NCI-H128 (cell line): ENCODE data around the gene QRICH2.
"Not testable (repeated sequence)": the region's sequence is repeated elsewhere in the genome, so short reads cannot be mapped to it uniquely, and the experiment has no call there.

Experiments
- DNase-seq: peaks from one replicate; lab custom pipeline; 2025; ENCODE audit not compliant: unreplicated experiment; lab: John Stamatoyannopoulos, UW

Gene QRICH2

DNA sequence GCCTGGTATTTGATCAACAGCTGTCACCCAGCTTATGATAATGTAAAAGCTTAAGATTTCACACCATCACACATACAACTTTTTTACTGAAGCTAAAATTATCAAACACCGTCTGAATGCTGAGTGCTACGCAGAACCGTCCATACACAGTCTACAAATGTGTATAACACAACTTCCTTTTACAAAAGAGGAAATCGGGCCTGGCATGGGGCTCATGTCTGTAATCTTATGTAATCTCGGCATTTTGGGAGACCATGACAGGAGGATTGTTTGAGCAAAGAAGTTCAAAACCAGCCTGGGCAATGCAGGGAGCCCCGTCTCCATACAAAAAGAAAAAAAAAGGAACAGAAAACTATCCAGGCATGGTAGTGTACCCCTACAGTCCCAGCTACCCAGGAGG, 19.6 kb upstream of the QRICH2 start:
- no peak for DNase-seq

DNA sequence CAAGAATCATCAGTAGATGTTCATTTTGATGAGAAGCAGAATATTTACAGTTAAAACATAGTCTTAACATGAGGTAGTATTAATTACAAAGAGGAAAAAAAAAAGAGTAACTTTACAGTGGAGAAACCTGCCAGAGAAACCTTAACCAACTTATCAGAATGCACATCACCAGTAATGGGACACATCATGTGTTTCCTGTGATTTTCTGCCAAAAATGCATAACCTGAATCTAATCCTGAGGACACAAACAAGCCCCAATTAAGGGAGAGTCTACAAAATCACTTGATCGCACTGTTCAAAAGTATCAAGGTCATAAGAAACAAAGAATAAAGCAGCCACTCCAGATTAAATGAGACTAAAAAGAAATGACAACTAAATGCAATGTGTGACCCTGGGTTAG, 18.2 kb upstream of the QRICH2 start:
- DNase-seq = no peak

DNA sequence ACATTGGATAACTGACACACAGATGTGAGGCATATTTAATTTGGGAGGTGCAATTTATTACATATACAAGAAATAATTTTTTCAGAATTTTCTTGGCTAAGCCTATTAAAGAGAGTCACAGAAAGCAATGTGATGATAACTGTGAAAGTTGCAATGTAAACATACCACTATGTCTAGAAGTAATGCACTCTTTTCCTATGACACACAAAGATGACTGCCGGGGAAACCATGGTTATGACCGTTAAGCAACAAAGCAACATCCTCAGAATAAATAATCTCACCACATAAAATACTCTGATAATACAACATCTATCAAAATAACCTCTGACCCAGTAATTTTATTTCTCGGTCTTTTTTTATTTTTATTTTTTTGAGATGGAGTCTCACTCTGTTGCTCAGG, 10.5 kb upstream of the QRICH2 start:
- no peak for DNase-seq

DNA sequence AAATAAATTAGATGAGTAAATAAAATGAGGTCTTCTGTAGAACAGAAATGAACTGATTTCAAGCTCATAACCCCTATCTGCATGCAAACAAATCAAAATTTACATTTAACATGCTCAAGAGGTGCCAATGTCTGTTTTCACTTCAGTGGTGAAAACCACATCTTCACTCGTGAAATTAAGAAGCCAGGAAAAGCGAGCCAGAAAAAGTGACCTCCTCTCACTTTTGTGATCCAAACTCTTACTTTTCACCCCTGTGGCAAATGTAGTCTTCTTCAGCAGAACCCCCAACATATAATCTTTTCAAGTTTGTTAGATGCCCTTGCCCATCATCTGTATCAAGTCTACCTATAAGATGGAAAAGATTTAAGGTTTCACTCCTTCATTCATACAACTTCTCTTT, 9.5 kb upstream of the QRICH2 start:
- no peak for DNase-seq

DNA sequence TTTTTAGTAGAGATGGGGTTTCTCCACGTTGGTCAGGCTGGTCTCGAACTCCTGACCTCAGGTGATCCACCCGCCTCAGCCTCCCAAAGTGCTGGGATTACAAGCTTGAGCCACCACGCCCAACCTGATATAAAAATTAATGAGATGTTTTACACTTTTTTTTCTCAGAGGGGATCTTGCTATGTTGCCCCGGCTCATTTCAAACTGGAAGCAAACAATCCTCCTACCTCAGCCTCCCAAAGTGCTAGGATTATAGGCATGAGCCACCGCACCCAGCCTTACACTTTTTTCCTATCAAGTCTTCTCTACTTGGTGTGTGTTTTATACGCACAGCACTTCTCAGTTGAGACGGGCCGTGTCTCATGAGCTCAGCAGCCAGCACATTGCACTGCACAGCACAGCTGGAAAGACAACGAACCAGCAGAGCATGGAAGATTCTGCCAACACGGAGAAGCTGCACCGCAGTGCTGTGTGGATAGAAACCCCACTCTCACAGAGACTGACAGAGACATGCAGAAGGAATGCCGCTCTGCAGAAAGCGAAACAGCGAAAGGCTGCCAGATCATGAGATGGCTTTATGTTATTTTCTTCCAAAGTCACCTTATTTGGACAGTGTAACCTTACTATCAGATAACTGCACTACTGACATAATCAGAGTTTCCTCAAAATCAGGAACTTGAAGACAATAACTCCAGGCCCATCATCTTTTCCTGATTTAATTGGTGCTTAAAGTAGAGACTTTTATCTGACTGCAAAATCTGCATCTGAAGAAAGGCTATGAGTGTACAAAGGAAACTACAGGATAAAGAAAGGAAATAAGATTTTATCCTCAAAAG, 6.5 kb upstream of the QRICH2 start:
- DNase-seq = no peak

DNA sequence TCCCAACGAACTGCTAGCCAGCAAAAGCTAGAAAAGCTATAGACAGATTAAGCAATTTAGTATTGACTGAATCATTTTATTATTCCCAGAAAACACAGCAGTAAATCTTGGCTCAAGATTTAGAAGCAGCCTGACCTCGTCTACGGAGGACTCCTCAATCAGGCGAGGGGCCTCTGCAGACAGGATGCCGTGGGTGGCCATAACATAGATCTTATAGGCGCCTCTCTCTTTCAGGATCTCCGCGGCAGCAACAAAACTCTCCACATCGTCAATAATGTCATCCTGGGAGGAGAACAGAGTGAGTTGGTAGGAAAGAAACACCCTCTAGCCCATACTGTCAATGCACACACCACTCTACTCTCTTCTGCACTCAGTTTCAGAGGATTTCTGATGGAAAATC, 4.7 kb upstream of the QRICH2 start:
- no peak for DNase-seq

DNA sequence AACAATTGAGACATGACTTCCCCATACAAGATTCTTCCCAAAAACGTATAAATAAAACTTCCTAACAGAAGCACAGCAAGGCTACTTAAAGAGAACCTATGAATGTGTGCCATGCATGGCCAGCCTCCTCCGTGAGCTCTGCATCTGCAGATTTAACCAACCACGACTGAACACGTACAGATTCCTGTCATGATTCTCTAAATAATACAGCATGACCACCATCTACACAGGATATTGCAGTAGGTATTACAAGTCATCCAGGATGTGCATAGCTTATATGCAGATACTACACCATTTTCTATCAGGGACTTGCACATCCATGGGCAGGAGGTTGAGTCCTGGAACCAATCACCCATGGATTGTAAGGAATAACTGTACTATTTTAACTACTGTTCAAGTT, 1.4 kb upstream of the QRICH2 start:
- DNase-seq = no peak

DNA sequence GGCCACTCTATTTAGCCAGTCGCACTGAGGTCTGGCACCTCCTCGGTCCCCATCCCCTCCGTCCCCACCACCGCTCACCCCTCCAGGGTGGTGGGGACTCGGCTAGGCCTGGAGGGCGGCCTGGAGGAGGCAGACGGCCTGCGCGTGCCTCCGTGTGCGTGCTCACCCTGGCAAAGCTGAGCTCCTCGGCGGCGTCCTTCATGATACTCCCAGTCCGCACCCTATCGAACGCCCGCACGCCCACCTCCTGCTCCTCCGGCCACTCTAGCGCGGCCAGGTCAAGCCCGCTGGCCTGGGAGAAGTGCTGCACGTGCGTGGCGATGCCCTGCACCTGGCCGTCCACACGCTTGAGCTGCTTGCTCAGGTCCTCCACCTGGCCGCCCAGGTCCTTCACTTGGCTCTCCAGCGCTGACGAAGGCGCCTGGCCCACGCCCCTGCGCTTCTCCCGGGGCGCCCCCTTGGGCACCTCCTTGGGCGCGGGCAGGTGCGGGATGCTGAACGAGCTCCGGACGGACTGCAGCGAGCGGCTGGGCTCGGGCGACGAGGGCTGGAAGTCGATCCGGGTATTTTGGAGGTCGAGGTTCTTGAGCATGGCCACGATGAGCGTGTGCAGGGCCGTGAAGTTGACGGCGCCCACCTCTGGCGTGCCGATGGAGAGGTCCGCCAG, 644 bp downstream of the QRICH2 start:
- no peak for DNase-seq

DNA sequence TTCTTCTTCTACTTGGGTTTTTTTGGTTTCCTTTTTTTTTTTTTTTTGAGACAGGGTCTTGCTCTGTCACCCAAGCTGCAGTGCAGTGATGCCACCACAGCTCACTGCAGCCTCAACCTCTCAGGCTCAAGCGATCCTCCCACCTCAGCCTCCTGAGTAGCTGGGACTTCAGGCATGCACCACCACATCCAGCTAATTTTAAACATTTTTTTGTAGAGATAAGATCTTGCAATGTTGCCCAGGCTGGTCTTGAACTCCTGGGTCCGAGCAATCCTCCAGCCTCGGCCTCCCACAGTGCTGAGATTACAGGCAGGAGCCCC, 3.0 kb downstream of the QRICH2 start:
- not testable (repeated sequence) for DNase-seq

DNA sequence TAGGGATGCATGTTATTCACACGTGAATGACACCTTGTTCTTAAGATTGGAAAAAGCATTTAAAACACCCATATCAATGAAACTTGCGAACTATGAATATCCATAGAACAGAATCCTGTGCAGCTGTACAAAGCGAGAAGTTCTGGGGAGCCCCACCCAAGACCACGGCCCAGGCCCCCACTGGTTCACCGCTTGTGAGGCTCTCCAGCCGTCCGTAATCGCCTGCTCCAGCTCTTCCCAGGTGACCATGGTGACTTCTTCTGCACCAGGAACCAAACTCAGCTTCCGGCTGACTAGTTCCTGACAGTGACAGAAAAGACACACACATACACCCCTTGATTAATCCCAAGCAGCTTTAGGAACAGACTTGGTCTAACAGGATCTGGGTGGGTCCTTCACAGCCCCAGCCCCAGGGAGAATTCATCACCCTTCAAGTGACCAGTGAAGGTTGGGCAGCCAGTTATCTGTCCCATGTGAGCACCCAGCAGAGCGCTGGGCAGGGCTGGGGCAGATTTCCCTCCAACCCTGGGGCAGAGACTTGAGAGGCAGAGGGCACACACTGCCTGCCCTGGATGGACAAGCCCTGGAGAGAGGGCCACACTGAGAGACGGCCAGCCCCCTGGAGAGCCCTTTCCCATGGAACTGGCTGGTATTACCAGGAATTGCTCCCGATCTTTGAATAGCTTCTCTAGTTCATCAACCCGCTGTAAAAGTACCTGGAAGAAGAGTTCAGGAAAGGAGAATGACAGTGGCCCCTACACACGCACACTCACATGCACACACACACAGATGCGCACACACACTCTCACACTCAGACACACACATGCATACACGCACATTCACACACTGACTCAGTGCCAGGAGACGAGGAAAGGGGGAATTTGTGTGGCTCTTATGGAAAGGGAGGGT, 3.6 kb downstream of the QRICH2 start:
- no peak for DNase-seq

DNA sequence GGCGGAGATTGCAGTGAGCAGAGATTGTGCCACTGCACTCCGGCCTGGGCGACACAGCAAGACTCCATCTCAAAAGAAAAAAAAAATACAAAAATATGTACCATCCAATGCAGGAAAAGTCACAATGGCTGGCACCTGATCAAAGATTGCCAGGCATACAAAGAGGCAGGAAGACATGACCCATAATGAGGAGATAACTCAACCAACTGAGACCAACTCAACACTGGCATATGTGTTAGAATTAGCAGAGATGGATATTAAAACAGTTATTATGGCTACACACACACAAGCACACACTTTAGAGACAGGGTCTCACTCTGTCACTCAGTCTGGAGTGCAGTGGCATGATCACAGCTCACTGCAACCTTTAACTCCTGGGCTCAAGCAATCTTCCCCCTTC, 10.6 kb downstream of the QRICH2 start:
- DNase-seq = no peak

DNA sequence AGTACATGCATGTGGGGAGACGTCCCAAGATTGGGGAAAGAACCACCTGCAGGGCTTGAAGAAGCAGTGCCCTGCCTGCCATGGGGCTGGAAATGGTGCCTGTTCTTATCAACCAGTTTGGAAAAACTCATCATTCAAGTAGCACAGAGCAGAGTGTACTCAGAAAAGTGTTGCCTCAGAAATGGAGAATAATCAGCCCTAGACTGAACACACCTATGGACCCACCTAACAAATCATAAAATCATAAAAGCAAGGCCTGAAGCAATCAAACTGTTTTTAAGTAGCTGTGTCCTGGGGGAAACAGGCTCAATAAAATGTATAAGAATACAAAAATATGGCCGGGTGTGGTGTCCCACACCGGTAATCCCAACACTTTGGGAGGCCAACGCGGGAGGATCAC, 11.2 kb downstream of the QRICH2 start:
- no peak for DNase-seq

DNA sequence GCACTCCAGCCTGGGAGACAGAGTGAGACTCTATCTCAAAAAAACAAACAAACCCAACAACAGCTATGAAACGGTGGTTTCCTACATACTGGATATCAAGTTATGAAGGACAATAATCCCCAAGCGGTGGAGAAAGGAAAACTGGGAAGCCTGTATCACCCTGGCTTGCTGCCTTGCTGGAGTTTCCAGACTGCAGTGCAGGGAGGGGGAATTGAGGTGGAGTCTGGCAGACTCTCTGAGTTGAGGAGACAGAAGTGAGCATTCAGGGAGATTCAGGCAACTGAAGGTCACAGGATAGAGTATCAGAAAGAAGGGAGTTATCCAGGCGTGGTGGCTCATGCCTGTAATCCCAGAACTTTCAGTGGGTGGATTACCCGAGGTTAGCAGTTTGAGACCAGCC, 11.9 kb downstream of the QRICH2 start:
- no peak for DNase-seq

DNA sequence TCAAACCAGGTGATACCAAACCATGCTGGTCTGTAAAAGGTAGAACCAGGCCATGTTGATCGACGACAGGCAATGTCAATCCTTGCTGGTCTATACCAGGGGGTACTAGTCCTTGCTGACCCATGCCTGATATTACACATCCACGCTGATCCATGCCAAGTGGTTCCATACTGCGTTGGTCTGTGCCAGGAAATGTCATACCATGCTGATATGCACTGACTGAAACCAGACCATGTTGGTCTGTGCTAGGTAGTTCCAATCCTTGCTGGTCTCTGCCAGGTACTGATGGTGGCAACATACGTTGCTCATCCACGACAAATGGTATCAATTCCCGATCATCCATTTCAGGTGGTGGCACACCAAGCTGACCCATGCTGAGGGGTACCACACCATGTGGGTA, 15.0 kb downstream of the QRICH2 start:
- DNase-seq = no peak

DNA sequence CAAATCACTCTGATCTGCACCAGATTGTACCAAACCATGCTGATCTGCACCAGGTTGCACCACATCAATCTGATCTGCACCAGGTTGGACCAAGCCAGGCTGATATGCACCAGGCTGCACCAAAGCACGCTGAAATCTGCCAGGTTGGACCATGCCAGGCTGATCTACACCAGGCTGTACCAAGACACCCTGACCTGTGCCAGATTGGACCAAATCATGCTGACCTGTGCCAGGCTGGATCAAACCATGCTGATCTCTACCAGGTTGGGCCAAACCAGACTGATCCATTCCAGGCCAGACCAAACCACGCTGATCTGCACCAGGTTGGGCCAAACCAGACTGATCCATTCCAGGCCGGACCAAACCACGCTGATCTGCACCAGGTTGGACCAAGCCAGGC, 15.5 kb downstream of the QRICH2 start:
- no peak for DNase-seq

DNA sequence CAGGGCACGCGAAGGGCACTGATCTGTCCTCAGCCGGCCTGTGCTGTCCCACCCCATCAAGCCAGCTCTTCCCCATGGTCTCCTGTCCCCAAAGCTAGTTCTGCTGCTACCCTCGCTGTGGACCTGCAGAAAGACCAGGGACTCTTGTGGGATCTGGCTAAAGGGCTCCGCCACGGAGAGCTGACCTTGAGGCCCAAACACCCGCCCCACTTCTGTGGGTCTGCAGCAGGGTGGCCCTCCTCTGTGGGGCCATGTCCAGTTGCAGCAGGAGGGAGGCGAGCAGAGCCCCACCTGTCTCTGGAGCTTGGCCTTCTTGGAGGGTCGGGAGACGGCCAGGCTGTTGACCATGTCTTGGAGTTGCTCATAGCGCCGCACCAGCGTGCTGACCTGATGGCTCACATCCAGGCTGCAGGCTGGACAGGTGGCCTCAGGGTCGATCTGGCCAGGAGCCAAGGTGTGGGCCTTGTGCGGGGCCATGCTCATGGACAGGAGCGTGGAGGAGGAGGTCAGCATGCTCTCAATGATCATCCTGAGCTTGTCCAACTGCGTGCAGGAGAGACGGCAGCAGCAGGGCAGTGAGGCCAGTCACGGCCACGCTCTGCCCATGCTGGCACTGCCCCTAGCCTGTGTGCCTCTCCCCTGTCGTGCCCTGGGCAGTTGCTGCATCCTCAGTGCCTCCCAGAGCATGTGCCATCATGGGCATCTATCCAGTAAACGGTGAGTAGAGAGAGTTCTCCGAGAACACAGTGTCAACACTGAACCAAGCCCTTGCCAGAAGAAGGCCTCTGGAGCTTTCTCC, 26.3 kb downstream of the QRICH2 start:
- DNase-seq = no peak

DNA sequence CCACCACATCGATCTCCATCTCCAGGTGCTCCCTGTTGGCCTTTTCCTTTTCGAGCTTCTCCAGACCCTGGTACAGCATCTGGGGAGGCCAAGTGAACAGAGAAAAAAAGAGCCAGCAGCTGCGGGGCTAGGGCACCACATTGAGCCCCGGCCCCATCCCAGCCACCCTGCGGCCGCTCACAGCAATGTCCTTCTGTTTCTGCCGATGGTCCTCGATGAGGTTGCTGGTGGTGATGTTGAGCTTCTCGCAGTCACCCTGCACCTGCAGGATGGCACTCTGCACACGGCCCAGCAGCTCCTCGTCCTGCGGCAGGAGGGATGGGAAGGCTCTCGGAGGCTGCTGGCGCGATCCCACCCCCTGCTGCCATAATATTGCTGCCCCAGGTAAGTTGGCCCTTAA, 27.4 kb downstream of the QRICH2 start:
- DNase-seq = no peak

DNA sequence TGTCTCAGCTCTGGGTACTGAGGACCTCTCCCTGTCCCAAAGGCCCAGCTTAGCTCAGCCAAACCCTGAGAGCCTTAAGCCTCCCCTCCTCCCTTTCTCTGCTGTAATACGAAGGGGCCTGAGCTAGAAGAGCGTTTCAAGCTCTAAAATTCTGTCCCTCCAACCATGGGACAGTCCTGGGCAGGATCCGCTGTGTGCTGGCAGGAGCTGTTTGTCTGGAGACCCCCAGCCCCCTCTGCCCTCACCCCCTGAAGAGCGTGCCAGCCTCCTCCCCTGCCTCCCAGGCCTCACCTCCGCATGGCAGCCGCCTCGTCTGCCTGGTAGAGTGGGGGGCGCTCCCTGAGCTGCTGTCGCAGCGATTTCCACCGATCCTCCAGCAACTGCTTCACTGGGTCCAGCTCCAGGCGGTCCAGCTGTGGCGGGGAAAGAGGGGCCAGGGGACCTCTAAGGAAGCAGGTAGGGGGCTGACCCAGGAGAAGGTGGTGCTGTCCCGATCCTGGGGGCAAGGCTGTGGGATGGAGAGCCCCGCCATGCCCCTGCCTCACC, 28.3 kb downstream of the QRICH2 start:
- DNase-seq = no peak

DNA sequence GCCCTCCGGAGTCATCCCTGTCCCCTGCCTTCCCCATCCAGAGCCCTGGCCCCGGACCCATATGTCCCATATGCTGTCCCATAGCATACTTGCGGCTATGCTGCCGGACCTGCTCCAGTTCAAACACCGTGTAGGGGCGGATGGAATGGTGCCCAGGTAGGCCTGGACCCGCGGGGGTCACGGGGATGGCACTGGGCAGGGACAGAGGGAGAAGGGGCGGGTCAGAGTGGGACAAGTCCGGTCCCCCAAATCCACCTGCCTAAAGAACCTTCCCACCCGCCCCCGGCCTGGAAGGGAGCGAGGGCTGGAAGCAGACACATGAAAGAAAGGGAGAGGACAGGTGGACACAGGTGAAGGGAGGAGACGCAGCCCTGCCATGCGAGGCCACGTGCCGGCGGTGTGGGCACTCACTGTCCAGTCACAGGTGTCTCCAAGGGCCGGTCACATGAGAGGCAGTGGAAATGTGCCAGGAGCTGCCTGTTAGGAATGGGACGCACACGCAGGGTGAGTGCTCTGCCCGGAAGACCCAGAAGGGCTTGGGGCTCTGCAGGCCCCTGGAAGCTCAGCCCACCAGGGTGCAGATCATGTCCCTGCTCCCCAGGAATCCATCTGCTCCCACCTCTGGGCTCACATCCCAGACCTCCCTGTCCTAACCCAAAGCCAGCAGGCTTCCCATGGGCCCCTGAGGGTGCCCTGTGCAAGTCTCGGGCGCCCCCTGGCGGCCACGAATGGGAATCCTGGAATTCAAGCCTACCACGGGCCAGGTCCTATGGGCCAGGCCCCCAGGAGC, 28.9 kb downstream of the QRICH2 start:
- peak; percentile 11 for DNase-seq
